NB4 (cell line): ENCODE results near the gene MYO6.

Experiments used
- DNase-seq: peaks from one replicate; pipeline ENCODE4 v3.0.0; 2010; ENCODE audit warnings: low read depth
- H3K4me3 ChIP-seq: one replicate; pipeline ENCODE4 v1.5.1; 2011; ENCODE audit warnings: mild to moderate bottlenecking, low read depth, low read length, moderate library complexity
- CTCF ChIP-seq: IDR thresholded peaks from one replicate; pipeline ENCODE4 v1.5.1; 2012; ENCODE audit warnings: low read depth, low read length
- MAX ChIP-seq: IDR thresholded peaks from 2 replicates; pipeline ENCODE4 v1.6.1; 2011; ENCODE audit warnings: low read depth, low read length
- MYC ChIP-seq: IDR thresholded peaks from 2 replicates; pipeline ENCODE4 v1.6.1; 2011; ENCODE audit warnings: low read depth, low read length
- POLR2A ChIP-seq: IDR thresholded peaks from 2 replicates; pipeline ENCODE4 v1.6.1; 2011; ENCODE audit warnings: mild to moderate bottlenecking; ENCODE audit not compliant: insufficient read length; ENCODE audit errors: extremely low read depth

MYO6 gene

GRCh38 chr6:75748003-75748742 is 866 bp upstream of the MYO6 start:
- H3K4me3 ChIP-seq: peak overlapping the region; percentile 35
- TF ChIP-seq MAX: no peak
- no peak for DNase-seq

GRCh38 chr6:75751443-75751842 is 2.4 kb downstream of the MYO6 start:
- H3K4me3 ChIP-seq: no peak overlapping the region
- DNase-seq: no peak
- TF ChIP-seq CTCF (no peak), MAX (no peak), MYC (no peak), POLR2A (no peak)

- H3K4me3 ChIP-seq: no peak overlapping the region
- no peak for DNase-seq
These were observed 3.3 kb downstream of the MYO6 start for GRCh38 chr6:75752365-75752764.

GRCh38 chr6:75755704-75756103 is 6.7 kb downstream of the MYO6 start:
- DNase-seq: peak; percentile 8
- TF ChIP-seq MYC: no peak
- no peak for TF ChIP-seq MAX
- TF ChIP-seq POLR2A: no peak
- TF ChIP-seq CTCF: no peak
- H3K4me3 ChIP-seq: no peak overlapping the region

More at GRCh38 chr6:75752365-75752764, 3.3 kb downstream of the MYO6 start:
- TF ChIP-seq MAX (no peak), POLR2A (no peak), MYC (no peak), CTCF (no peak)

- no peak overlapping the region for H3K4me3 ChIP-seq
- TF ChIP-seq POLR2A (no peak), MYC (no peak), MAX (no peak), CTCF (no peak)
- DNase-seq: no peak
These were observed 8.3 kb downstream of the MYO6 start for GRCh38 chr6:75757295-75757694.

GRCh38 chr6:75758061-75758460 is 9.0 kb downstream of the MYO6 start:
- H3K4me3 ChIP-seq: no peak overlapping the region
- no peak for DNase-seq
- TF ChIP-seq CTCF: no peak
- no peak for TF ChIP-seq MAX
- TF ChIP-seq POLR2A: no peak
